ENCODE data around the gene FN3KRP.

The FN3KRP gene

GRCh38 chr17:82674656-82675475 lies 41.6 kb upstream of the FN3KRP start:
- H3K4me3 ChIP-seq (ENCODE audit: low read depth, low read length) = no peak overlapping the region
- DNase-seq (ENCODE audit: low read depth) = no peak
- TF ChIP-seq CTCF (IDR thresholded peaks at IDR 0.05; ENCODE audit: low read depth, low read length, missing control alignments) = no peak

GRCh38 chr17:82675476-82676245 lies 40.8 kb upstream of the FN3KRP start:
- DNase-seq (ENCODE audit: low read depth) = no peak
- no peak overlapping the region for H3K4me3 ChIP-seq (ENCODE audit: low read depth, low read length)
- no peak for TF ChIP-seq CTCF (IDR thresholded peaks at IDR 0.05; ENCODE audit: low read depth, low read length, missing control alignments)

GRCh38 chr17:82677353-82677925 lies 39.1 kb upstream of the FN3KRP start:
- no peak overlapping the region for H3K4me3 ChIP-seq (ENCODE audit: low read depth, low read length)
- TF ChIP-seq CTCF (IDR thresholded peaks at IDR 0.05; ENCODE audit: low read depth, low read length, missing control alignments) = no peak
- DNase-seq (ENCODE audit: low read depth) = no peak

- TF ChIP-seq CTCF (IDR thresholded peaks at IDR 0.05; ENCODE audit: low read depth, low read length, missing control alignments) = no peak
- DNase-seq (ENCODE audit: low read depth) = no peak
- H3K4me3 ChIP-seq (ENCODE audit: low read depth, low read length) = no peak overlapping the region
Measured at GRCh38 chr17:82678265-82678891, 38.1 kb upstream of the FN3KRP start.

GRCh38 chr17:82679586-82680465 lies 36.7 kb upstream of the FN3KRP start:
- TF ChIP-seq CTCF (IDR thresholded peaks at IDR 0.05; ENCODE audit: low read depth, low read length, missing control alignments) = no peak
- DNase-seq (ENCODE audit: low read depth) = no peak
- H3K4me3 ChIP-seq (ENCODE audit: low read depth, low read length) = no peak overlapping the region

- no peak for DNase-seq (ENCODE audit: low read depth)
- TF ChIP-seq CTCF (IDR thresholded peaks at IDR 0.05; ENCODE audit: low read depth, low read length, missing control alignments) = no peak
Measured at GRCh38 chr17:82681547-82681946, 35.0 kb upstream of the FN3KRP start.

More at GRCh38 chr17:82681547-82681946, 35.0 kb upstream of the FN3KRP start:
- no peak overlapping the region for H3K4me3 ChIP-seq (ENCODE audit: low read depth, low read length)

All from GM12864 (cell line).